Ramos (cell line): ENCODE results near the gene SLC13A3.

Source experiments
- in situ Hi-C: fragments of 300-500 bp; cut with MboI; formaldehyde crosslinking; loops from one replicate; pipeline ENCODE4 v1.14.3; 2022; ENCODE audit warnings: low sequenced_read_pairs; ENCODE audit not compliant: unreplicated experiment

SLC13A3 gene

GRCh38 chr20:46614503-46614902 is 36.8 kb downstream of the SLC13A3 start:
- in situ Hi-C loops: no loop called here

GRCh38 chr20:46610145-46610544 is 41.1 kb downstream of the SLC13A3 start:
- in situ Hi-C loops: no loop called here

- in situ Hi-C loops: no loop called here
Measured at GRCh38 chr20:46609043-46609442, 42.2 kb downstream of the SLC13A3 start.

- in situ Hi-C loops: no loop called here
Measured at GRCh38 chr20:46607849-46608497, 43.3 kb downstream of the SLC13A3 start.

GRCh38 chr20:46607191-46607848 is 43.9 kb downstream of the SLC13A3 start:
- in situ Hi-C loops: no loop called here

- in situ Hi-C loops: no loop called here
Measured at GRCh38 chr20:46606817-46607190, 44.5 kb downstream of the SLC13A3 start.

GRCh38 chr20:46605978-46606816 is 45.1 kb downstream of the SLC13A3 start:
- in situ Hi-C loops: no loop called here

GRCh38 chr20:46605181-46605580 is 46.1 kb downstream of the SLC13A3 start:
- in situ Hi-C loops: no loop called here

GRCh38 chr20:46604551-46605133 is 46.6 kb downstream of the SLC13A3 start:
- in situ Hi-C loops: no loop called here

GRCh38 chr20:46602429-46602828 is 48.8 kb downstream of the SLC13A3 start:
- in situ Hi-C loops: no loop called here

- in situ Hi-C loops: no loop called here
Measured at GRCh38 chr20:46601603-46602122, 49.6 kb downstream of the SLC13A3 start.

GRCh38 chr20:46600286-46600752 is 50.9 kb downstream of the SLC13A3 start:
- in situ Hi-C loops: no loop called here

GRCh38 chr20:46599227-46599987 is 51.9 kb downstream of the SLC13A3 start:
- in situ Hi-C loops: no loop called here

GRCh38 chr20:46595933-46596332 is 55.3 kb downstream of the SLC13A3 start:
- in situ Hi-C loops: no loop called here

- in situ Hi-C loops: no loop called here
Measured at GRCh38 chr20:46594725-46595124, 56.5 kb downstream of the SLC13A3 start.

- in situ Hi-C loops: no loop called here
Measured at GRCh38 chr20:46592580-46593362, 58.5 kb downstream of the SLC13A3 start.

- in situ Hi-C loops: no loop called here
Measured at GRCh38 chr20:46590443-46590842, 60.8 kb downstream of the SLC13A3 start.

- in situ Hi-C loops: no loop called here
Measured at GRCh38 chr20:46588532-46589511, 62.4 kb downstream of the SLC13A3 start.
